Fibroblast of mammary gland (primary cell): ENCODE measurements around the gene IL19.

ENCODE experiments used
- DNase-seq: peaks from one replicate; pipeline ENCODE4 v3.0.0-alpha.2; 2010; ENCODE audit warnings: low read depth
- H3K4me3 ChIP-seq: 2 replicates; pipeline ENCODE4 v1.5.1; 2011; ENCODE audit warnings: low read depth, mild to moderate bottlenecking, low read length, moderate library complexity; ENCODE audit not compliant: control insufficient read depth
- CTCF ChIP-seq: conservative IDR thresholded peaks from 2 replicates; pipeline ENCODE4 v1.5.1; 2011; ENCODE audit warnings: low read depth, low read length, inconsistent platforms; ENCODE audit not compliant: control insufficient read depth, insufficient read depth

The IL19 gene

GRCh38 chr1:206790502-206791250 is 20.1 kb downstream of the IL19 start:
- no peak for TF ChIP-seq CTCF
- DNase-seq = no peak
- H3K4me3 ChIP-seq = no peak overlapping the region

GRCh38 chr1:206792939-206793607 is 22.5 kb downstream of the IL19 start:
- H3K4me3 ChIP-seq = no peak overlapping the region
- peak; percentile 23 for DNase-seq
- TF ChIP-seq CTCF = no peak

GRCh38 chr1:206793620-206794019 is 23.0 kb downstream of the IL19 start:
- no peak for DNase-seq
- TF ChIP-seq CTCF = no peak
- H3K4me3 ChIP-seq = no peak overlapping the region

- TF ChIP-seq CTCF = no peak
- DNase-seq = no peak
- no peak overlapping the region for H3K4me3 ChIP-seq
These were observed 23.8 kb downstream of the IL19 start for GRCh38 chr1:206794294-206794908.

GRCh38 chr1:206796116-206796515 is 25.5 kb downstream of the IL19 start:
- no peak for TF ChIP-seq CTCF
- no peak overlapping the region for H3K4me3 ChIP-seq

GRCh38 chr1:206796981-206797402 is 26.4 kb downstream of the IL19 start:
- no peak for DNase-seq
- no peak for TF ChIP-seq CTCF

More at GRCh38 chr1:206796116-206796515, 25.5 kb downstream of the IL19 start:
- no peak for DNase-seq

More at GRCh38 chr1:206796981-206797402, 26.4 kb downstream of the IL19 start:
- H3K4me3 ChIP-seq = no peak overlapping the region
